NCI-H2227 (cell line): ENCODE results near the gene COL18A1.
"Not testable (repeated sequence)": the region's sequence is repeated elsewhere in the genome, so short reads cannot be mapped to it uniquely, and the experiment has no call there.

Source experiments
- DNase-seq: peaks from one replicate; lab custom pipeline; 2025; ENCODE audit not compliant: unreplicated experiment; lab: John Stamatoyannopoulos, UW

COL18A1 gene

DNA sequence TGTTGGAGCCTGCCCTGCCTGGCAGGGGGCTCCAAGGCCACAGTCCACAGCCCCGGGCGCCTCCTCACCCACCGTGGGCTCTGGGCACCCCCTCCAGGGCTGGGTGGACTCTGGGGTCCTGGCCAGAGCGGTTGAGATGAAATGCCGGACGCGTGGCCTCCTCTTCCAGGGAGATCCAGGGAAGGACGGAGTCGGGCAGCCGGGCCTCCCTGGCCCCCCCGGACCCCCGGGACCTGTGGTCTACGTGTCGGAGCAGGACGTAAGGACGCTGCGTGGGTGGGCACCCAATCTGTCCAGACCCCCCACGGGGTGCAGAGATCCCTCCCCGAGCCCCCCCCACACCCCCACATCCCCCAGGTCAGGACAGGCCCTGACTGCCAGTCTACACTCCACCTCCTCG lies 86.1 kb downstream of the COL18A1 start:
- no peak for DNase-seq

DNA sequence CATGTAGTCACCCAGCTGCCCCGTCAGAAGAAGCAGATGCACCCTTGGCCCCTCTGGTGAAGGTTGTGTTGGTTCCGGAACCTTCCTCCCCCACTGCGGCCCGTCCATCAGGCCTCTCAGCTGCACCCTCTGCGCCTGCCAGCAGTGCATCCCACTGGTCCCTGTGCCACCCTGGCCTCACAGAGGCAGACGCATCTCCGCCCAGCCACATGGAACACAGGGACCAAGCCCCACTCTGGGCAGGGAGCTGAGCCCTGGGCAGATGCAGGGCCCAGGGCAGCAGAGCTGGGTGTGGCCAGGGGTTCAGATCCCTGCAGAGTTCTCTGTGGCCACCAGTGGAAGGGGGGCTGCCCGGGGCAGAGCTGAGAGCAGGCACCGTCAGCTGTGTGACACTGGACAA lies 86.7 kb downstream of the COL18A1 start:
- no peak for DNase-seq

DNA sequence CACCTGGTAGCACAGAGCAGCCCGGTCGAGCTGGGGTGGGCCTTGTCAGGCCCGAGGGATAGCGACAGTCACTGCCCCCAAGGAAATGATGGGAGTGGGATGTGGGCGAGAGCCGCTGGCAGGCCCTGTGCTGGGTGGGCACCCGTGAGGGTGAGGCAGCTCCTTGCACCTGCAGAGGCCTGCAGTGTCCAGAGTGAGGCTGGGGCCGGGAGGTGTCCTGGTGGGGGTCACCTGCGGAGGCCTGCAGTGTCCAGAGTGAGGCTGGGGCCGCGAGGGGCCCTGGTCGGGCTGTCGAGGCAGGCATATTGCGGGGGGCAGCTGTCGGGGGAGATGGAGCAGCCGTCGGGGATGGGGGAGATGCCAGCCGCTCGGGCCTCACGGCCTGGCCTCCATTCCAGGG lies 87.8 kb downstream of the COL18A1 start:
- DNase-seq, result no peak

DNA sequence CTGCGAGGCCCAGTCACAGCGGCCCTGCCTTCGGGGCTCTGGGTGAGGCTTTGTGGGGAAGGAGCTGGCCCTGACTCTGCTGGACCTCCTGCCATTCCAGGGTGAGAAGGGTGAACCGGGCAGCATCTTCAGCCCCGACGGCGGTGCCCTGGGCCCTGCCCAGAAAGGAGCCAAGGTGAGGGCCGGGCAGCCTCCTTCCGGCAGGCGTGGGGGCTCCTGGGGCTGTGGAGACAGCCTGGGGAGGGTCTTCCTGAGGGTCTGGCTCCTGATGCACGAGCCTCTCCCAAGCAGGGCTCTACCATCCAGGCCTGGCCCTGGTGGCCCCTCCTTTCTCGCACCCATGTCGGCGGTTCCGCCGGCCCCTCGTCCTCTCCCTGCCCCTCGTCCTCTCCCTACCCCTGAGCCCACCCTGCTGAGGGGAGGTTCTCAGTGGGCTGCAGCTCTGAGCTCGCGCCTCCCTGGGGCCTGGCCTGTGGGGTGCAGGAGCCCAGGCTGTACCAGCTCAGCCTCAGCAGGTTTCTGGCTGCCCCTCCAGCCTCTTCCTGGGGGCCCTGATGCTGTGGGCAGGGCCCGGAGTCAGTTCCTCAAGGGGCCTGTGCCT lies 88.5 kb downstream of the COL18A1 start:
- no peak for DNase-seq

DNA sequence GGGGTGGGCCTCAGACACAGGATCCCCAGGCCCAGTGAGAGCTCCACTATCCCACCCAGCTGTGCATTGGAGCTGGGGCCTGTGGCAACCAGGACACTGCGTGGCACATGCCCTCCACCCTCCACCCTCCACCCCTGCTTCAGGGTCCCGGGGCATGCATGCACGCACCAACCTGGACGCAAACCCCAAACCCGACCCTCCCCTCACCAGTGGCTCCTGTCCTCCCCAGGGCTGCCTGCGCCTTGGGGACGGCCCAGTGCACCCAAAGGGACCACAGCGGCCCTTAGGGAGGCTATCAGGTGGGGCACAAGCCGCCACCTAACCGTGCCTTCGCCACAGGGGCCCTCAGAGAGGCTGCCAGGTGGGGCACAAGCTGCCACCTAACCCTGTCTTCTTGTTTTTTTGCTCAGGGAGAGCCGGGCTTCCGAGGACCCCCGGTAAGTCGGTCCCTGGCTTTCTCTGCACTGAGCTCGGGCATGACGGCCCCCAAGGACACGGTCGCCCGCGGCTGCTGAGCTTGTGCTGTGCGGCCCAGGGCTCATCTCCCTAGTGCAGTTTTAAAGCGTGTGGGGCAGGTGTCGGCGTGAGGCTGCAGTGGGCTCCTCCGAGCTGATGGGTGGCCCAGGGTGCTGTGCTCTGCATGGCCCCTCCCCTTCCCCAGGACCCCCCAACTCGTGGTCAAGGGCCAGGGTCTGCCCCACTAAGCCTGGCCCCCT lies 89.3 kb downstream of the COL18A1 start:
- DNase-seq, result no peak

DNA sequence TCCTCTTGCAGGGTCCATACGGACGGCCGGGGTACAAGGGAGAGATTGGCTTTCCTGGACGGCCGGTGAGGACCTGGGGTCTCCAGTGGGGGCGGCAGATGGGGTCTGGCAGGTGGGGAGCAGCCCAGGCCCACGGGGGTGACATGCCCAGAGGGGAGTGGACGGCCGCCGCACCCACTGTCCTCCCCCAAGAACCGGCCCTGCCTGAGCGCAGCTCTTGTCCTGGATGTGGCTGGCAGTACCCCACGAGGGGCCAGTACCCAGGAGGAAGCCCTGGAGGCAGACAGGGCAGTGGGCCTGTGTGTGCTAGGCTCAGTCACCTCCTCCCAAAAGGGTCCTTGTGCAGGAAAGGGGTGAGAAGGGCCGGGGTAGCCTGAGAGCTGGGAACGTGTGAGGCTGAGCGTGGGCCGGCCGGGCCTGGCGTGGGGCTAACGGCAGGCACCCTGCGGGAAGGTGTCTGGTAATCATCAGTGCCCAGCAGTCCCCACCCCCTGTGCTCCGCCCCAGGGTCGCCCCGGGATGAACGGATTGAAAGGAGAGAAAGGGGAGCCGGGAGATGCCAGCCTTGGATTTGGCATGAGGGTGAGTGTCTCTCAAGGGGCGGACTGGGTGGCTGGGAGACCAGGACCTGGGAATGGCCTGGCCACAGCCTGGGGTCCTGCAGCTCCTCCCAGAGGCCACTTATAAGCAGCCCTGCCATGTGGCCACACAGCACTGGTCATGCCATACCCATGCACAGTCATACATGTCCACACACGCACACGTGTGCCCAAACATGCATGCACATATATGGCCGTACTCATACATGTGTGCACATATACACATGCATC lies 90.1 kb downstream of the COL18A1 start:
- DNase-seq, result no peak

DNA sequence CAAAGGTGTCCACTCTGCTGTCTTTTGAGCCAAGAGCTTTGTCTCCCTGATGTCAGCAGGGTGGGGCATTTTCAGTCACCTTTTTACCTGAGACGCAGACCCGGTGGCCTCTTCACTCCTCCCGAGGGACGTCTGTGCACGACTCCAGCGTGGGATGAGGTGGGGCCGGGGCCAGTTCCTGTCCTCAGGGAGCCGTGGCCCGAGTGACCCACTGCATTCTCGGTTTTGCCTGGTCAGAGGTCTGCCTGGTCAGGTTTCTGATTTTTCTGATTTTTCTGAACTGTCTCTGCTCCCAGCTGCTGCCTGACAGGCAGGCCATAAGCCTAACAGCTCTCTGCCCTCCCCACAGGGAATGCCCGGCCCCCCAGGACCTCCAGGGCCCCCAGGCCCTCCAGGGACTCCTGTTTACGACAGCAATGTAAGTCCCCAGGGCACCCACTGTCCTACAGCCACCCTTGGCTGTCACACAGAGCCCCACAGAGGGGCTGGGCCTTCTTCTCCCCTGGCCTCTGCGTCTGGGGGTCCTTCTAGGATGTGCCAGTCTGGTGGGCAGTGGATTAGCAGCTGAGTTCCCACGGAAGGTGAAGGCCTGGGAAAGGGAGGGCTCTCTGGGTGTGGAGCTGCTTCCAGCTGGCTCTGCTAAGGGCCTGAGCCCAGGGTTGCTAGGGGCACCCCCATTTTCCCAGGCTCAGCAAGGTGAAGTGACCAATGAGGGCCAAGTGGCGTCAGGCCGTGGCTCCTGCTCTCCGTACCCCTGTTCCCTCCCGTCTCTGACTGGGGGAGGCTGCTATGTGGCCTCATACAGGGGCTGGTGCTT lies 91.4 kb downstream of the COL18A1 start:
- DNase-seq, result no peak

DNA sequence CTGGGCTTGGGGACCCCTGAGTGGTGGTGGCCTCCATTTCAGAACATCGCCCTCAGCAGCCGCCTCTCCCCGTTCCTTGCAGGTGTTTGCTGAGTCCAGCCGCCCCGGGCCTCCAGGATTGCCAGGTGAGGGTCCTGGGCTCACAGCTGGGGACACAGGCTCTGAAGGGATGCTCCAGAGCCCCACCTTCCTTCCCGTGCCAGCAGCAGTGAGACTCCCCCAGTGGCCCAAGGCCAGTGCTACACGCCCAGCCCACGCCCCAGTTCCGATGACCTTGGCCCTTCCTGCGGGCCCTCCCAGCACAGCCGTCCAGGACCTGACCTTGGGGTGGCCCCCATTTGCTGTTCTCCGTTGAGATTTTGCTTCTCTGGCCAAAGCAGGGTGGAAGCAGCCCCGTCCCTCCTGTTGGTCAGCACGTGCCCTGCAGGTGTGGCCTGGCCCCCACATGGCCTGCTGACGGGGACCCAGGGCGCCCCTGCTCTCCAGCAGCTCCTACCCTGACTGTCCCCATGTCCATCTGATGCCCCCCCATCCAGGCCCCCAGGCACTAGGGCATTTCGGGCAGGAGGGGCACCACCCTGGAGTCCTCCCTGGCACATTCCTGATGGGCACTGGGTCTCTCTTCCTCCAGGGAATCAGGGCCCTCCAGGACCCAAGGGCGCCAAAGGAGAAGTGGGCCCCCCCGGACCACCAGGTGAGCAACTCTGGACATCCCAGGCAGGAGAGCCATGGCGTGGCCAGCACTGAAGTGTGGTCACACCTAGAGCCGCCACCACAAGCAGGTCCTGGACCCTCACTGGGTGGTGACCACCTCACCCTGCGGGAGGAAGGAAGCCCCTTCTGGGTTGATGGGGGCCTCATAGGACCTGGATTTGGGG lies 92.2 kb downstream of the COL18A1 start:
- DNase-seq, result no peak

DNA sequence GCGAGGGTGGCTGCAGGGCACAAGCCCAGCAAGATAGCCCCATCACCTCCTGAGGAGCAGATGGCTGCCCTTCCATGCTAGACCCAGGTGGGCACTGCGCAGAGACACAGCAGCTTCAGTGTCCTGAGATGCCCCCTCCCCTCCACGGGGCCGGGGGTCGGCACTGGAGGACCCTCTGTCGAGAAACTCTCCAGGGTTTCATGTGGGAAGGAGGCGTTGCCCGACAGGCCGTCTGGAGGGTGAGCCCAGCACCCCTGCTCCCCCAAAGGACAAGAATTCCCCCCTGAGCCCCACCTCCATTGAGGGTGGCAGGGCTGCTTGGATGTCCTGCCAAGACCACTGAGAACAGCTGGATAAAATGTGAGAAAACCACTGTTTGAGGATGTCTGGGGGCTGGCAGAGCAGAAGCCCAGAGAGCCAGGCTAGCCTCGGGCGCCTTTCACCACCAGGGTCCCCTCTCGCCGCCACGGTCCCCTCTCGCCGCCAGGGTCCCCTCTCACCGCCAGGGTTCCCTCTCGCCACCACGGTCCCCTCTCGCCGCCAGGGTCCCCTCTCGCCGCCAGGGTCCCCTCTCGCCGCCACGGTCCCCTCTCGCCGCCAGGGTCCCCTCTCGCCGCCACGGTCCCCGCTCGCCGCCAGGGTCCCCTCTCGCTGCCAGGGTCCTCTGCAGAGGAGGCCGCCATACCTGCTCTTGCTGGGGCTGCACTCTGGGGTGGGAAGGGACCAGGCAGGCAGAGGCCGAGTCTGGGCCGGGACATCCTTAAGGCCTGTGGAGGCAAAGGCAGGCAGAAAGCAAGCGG lies 93.1 kb downstream of the COL18A1 start:
- DNase-seq, result no peak

DNA sequence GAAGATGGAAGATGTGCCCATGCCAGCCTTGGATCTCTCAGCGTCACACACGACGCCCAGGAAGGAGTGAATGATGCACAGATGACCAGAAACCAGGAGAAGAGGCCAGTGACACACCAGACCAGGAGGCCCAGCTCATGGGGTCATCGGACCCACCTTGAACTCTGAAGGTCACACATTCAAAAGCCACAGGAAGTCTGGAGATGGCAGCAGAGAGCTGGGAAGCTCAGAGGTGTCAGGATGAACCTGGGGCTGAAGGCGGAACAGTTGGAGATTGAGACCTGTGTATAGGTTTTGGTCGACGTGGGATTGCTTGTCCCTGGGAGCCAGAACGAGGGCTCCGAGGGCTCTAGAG lies 93.7 kb downstream of the COL18A1 start:
- DNase-seq, result no peak

DNA sequence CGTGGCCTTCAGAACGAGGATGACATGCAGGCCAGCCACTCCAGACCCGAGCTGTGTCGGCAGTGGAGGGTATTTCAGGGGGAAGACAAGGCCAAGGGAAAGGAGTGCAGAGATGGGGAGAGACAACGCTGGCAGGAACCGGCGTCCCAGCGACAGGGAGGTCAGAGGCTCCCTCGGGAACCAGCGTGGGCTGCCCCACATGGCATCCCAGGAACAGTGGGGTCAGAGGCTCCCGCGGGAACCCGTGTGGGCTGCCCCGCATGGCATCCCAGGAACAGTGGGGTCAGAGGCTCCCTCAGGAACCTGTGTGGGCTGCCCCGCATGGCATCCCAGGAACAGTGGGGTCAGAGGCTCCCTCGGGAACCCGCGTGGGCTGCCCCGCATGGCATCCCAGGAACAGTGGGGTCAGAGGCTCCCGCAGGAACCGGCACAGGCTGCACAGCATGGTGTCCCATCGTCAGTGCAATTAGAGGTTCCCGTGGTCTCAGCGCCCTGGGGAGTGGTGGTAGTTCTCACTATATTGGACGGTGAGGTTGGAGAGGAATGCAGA lies 94.3 kb downstream of the COL18A1 start:
- DNase-seq, result no peak

DNA sequence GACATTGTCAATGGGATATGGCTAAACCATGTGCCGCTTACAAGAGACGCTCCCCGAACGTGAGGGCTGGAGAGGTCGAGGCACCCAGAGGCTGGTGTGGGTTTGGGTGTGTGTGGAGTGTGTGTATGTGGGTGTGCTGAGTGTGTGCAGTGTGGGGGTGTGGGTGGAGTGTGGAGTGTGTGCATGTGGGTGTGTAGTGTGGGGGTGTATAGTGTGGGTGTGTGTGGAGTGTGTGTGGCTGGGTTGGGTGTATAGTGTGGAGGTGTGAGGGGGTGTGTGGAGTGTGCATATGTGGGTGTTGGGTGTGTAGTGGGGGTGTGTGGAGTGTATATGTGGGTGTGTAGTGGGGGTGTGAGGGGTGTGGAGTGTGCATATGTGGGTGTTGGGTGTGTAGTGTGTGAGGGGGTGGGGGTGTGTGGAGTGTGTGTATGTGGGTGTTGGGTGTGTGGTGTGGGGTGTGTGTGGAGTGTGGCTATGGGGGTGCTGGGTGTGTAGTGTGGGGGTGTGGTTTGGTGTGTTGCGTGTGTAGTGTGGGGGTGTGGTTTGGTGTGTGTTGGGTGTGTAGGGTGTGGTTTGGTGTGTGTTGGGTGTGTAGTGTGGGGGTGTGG lies 95.1 kb downstream of the COL18A1 start:
- DNase-seq, result no peak

DNA sequence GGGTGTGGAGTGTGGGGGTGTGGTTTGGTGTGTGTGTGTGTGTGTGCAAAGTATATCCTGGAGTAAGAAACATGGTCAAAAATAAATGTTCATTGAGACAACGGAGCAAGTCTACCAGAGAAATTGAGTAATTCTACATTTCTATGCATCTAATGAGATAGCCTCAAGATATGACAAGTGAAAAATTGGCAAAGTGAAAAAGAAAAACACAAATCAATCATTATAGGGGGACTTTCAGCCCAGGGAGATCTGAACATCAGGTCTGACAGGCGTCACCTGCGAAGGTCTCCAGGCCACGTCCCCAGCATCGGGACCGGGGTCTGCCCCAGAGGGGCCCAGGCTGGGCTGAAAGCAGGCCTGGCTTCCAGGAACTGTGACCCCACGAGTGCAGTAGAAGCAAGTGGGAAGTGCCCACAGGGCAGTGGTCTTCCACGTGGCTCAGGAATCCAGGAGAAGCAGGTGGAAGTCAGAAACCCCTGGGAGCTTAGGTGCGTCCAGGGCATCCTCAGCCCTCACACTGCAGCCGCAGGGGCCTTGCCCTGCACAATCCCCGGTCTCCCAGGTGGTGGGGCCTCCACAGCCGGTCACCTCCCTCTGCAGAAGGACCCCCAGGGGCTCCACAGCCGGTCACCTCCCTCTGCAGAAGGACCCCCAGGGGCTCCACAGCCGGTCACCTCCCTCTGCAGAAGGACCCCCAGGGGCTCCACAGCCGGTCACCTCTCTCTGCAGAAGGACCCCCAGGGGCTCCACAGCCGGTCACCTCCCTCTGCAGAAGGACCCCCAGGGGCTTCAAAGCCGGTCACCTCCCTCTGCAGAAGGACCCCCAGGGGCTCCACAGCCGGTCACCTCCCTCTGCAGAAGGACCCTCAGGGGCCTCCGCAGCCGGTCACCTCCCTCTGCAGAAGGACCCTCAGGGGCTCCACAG lies 96.4 kb downstream of the COL18A1 start:
- not testable (repeated sequence) for DNase-seq

DNA sequence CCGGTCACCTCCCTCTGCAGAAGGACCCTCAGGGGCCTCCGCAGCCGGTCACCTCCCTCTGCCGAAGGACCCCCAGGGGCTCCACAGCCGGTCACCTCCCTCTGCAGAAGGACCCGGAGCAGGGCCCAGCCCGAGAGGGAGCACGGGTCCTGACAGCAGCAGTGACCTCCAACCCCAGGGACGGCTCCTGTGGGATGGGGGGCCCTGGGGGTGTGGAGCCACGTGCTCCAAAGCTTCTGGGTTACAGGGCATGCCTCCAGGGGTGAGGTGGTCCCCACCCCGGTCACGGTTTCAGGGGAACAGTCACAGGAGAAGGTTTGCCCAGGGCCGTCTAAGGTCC lies 97.0 kb downstream of the COL18A1 start:
- no peak for DNase-seq

DNA sequence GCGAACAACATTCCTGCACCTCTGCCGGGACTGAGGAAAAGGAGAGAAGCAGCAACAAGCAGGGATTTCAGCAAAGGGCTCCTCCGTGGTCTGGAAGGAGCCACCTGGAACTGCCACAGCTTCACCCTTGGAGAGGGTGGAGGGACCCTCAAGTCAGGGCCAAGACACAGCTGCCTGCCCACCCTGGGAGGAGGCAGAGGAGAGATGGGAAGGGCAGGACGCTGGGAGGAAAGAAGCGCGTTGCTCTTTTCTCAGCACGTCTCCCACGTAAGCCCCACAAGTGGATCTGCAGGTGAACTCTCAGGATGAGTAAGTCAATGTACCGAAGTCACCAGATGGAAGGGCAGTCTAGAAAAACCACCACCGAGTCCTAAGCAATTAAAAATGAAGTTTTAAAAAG lies 97.6 kb downstream of the COL18A1 start:
- no peak for DNase-seq

DNA sequence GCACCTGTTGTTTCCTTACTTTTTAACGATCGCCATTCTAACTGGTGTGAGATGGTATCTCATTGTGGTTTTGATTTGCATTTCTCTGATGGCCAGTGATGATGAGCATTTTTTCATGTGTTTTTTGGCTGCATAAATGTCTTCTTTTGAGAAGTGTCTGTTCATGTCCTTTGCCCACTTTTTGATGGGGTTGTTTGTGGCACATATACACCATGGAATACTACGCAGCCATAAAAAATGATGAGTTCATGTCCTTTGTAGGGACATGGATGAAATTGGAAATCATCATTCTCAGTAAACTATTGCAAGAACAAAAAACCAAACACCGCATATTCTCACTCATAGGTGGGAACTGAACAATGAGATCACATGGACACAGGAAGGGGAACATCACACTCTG lies 98.3 kb downstream of the COL18A1 start:
- not testable (repeated sequence) for DNase-seq

DNA sequence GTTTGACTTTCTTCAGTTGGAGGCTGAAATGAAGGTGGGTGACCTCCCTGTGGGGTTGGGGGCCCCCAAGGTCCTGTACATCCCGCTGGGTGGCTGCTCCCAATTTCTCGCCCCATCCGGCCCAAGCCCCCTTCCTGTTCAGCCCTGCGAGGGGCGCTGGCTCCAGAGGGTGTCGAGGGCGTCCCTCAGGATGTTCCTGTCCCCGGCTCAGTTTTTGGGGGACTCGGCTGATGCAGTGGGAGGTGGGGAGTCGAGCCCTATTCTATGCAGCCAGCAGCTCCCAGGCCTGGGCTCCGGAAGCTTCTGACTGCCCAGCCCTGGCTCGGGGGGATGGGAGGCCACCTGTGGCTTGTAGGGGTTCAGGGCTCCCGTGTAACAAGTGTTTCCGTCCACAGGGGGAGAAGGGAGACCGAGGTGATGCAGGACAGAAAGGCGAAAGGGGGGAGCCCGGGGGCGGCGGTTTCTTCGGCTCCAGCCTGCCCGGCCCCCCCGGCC lies 99.1 kb downstream of the COL18A1 start:
- no peak for DNase-seq
